ENCODE data around the gene HNRNPA0.
A peak's percentile ranks its signal among the peaks of the same experiment; 100 is the strongest.

HNRNPA0 gene

GRCh38 chr5:137754188-137754960 lies at the start of gene HNRNPA0:
TSS of gene HNRNPA0 (minus strand) at chr5:137754363. CDS start at chr5:137754066, 297 bp downstream.
- no peak for TF ChIP-seq CTCF (conservative IDR thresholded peaks at IDR 0.05; ENCODE audit: low read length)
- peak; percentile 96 for DNase-seq (ENCODE audit: low read depth)
- H3K4me3 ChIP-seq (ENCODE audit: low read length) = peak within 1 kb of the TSS; percentile 97

GRCh38 chr5:137802282-137803210 lies 48.4 kb upstream of the HNRNPA0 start:
- no peak overlapping the region for H3K4me3 ChIP-seq (ENCODE audit: low read length)
- no peak for TF ChIP-seq CTCF (conservative IDR thresholded peaks at IDR 0.05; ENCODE audit: low read length)
- DNase-seq (ENCODE audit: low read depth) = no peak

- DNase-seq (ENCODE audit: low read depth) = no peak
- TF ChIP-seq CTCF (conservative IDR thresholded peaks at IDR 0.05; ENCODE audit: low read length) = no peak
- H3K4me3 ChIP-seq (ENCODE audit: low read length) = no peak overlapping the region
These were observed 46.7 kb upstream of the HNRNPA0 start for GRCh38 chr5:137800700-137801411.

GRCh38 chr5:137796279-137796678 lies 42.1 kb upstream of the HNRNPA0 start:
- no peak overlapping the region for H3K4me3 ChIP-seq (ENCODE audit: low read length)
- DNase-seq (ENCODE audit: low read depth) = no peak
- no peak for TF ChIP-seq CTCF (conservative IDR thresholded peaks at IDR 0.05; ENCODE audit: low read length)

GRCh38 chr5:137794863-137795262 lies 40.7 kb upstream of the HNRNPA0 start:
- H3K4me3 ChIP-seq (ENCODE audit: low read length) = no peak overlapping the region
- no peak for TF ChIP-seq CTCF (conservative IDR thresholded peaks at IDR 0.05; ENCODE audit: low read length)
- DNase-seq (ENCODE audit: low read depth) = no peak

- H3K4me3 ChIP-seq (ENCODE audit: low read length) = no peak overlapping the region
- DNase-seq (ENCODE audit: low read depth) = no peak
- TF ChIP-seq CTCF (conservative IDR thresholded peaks at IDR 0.05; ENCODE audit: low read length) = no peak
These were observed 38.1 kb upstream of the HNRNPA0 start for GRCh38 chr5:137792303-137792702.
